NT2/D1 (cell line): ENCODE data around the gene RBP2.

Experiments used
- YY1 ChIP-seq: IDR thresholded peaks from 2 replicates; pipeline ENCODE4 v1.6.1; 2011; ENCODE audit not compliant: insufficient read length, insufficient read depth
- ZNF274 ChIP-seq: IDR thresholded peaks from 2 replicates; pipeline ENCODE4 v1.6.1; 2011; ENCODE audit warnings: mild to moderate bottlenecking, low read depth, low read length

GRCh38 chr3:139418144-139418543 lies 58.2 kb downstream of the RBP2 start:
- no peak for TF ChIP-seq YY1
- TF ChIP-seq ZNF274 = no peak
